Neural progenitor cell (in vitro differentiated cells): ENCODE measurements around the gene ST3GAL6. TPM values are rescaled to one million over a fixed set of nuclear protein-coding genes. Genes with fewer than 3 reads are reported as not detected.
"Not testable (repeated sequence)": the region's sequence is repeated elsewhere in the genome, so short reads cannot be mapped to it uniquely, and the experiment has no call there.

ENCODE experiments used
- DNase-seq: peaks from one replicate; pipeline ENCODE4 v3.0.0-alpha.2; 2016; ENCODE audit warnings: low spot score
- H2AFZ ChIP-seq: fragments of 200-600 bp; sonication (generic); replicated peaks from 2 replicates; pipeline ENCODE4 v1.6.1; 2016; ENCODE audit warnings: antibody characterized with exemption
- H3F3A ChIP-seq: fragments of 200-600 bp; sonication (generic); 2 replicates; pipeline ENCODE4 v1.6.1; 2016; ENCODE audit warnings: antibody characterized with exemption, low read depth
- H3K27ac ChIP-seq: fragments of 200-600 bp; sonication (generic); 2 replicates; pipeline ENCODE4 v1.5.1; 2016; ENCODE audit warnings: mild to moderate bottlenecking
- H3K27me3 ChIP-seq: fragments of 200-600 bp; sonication (generic); 2 replicates; pipeline ENCODE4 v1.6.1; 2016; ENCODE audit warnings: mild to moderate bottlenecking, moderate library complexity
- H3K36me3 ChIP-seq: fragments of 200-600 bp; sonication (generic); 2 replicates; pipeline ENCODE4 v1.5.1; 2016
- H3K4me1 ChIP-seq: fragments of 200-600 bp; sonication (generic); 2 replicates; pipeline ENCODE4 v1.6.1; 2016; ENCODE audit warnings: mixed run types
- H3K4me2 ChIP-seq: fragments of 200-600 bp; sonication (generic); 2 replicates; pipeline ENCODE4 v1.6.1; 2016
- H3K4me3 ChIP-seq: fragments of 200-600 bp; sonication (generic); 2 replicates; pipeline ENCODE4 v1.5.1; 2016
- H3K79me2 ChIP-seq: fragments of 200-600 bp; sonication (generic); 2 replicates; pipeline ENCODE4 v1.6.1; 2016; ENCODE audit warnings: low read depth
- H3K9ac ChIP-seq: fragments of 200-600 bp; sonication (generic); 2 replicates; pipeline ENCODE4 v1.6.1; 2016
- H3K9me3 ChIP-seq: fragments of 200-600 bp; sonication (generic); 2 replicates; pipeline ENCODE4 v1.5.1; 2016; ENCODE audit warnings: low read depth
- H4K20me1 ChIP-seq: fragments of 200-600 bp; sonication (generic); 2 replicates; pipeline ENCODE4 v1.6.1; 2016; ENCODE audit warnings: low read depth
- H3K27ac Mint-ChIP-seq: 3 replicates; pipeline ENCODE4 v1.8.0; 2021; ENCODE audit warnings: mixed read lengths
- H3K27me3 Mint-ChIP-seq: 2 replicates; pipeline ENCODE4 v1.8.0; 2022; ENCODE audit warnings: low read depth, mild to moderate bottlenecking, inconsistent platforms, moderate library complexity, mixed read lengths; ENCODE audit not compliant: insufficient read depth
- H3K36me3 Mint-ChIP-seq: 3 replicates; pipeline ENCODE4 v1.8.0; 2021; ENCODE audit warnings: mixed read lengths
- H3K4me1 Mint-ChIP-seq: 3 replicates; pipeline ENCODE4 v1.8.0; 2021; ENCODE audit warnings: mixed read lengths
- H3K4me3 Mint-ChIP-seq: 3 replicates; pipeline ENCODE4 v1.8.0; 2021; ENCODE audit warnings: mild to moderate bottlenecking, moderate library complexity, mixed read lengths
- H3K9me3 Mint-ChIP-seq: 3 replicates; pipeline ENCODE4 v1.8.0; 2020; ENCODE audit warnings: mixed read lengths
- CTCF ChIP-seq: fragments of 200-600 bp; sonication (generic); IDR thresholded peaks from 2 replicates; pipeline ENCODE4 v1.5.1; 2017; ENCODE audit warnings: antibody characterized with exemption, mild to moderate bottlenecking
- EZH2 ChIP-seq: fragments of 200-600 bp; sonication (generic); IDR thresholded peaks from 2 replicates; pipeline ENCODE4 v1.6.1; 2017; ENCODE audit warnings: antibody characterized with exemption, mild to moderate bottlenecking, moderate library complexity
- EZH2phosphoT487 ChIP-seq: fragments of 200-600 bp; sonication (generic); IDR thresholded peaks from 2 replicates; pipeline ENCODE4 v1.6.1; 2017; ENCODE audit warnings: antibody characterized with exemption
- total RNA-seq: library from RNA; depleted of rRNA; stranded (reverse); fragments of >200 nt; gene quantifications from 2 replicates; pipeline ENCODE4 v1.2.3, GENCODE V29; 2015; ENCODE audit warnings: low replicate concordance

Gene ST3GAL6
- total RNA-seq, 1 donor from 2014 or later = 18.6 TPM

GRCh38 chr3:98827221-98827920 lies 64.2 kb downstream of the ST3GAL6 start:
- Histone ChIP-seq H3K4me2 (no peak overlapping the region), H3K9ac (no peak overlapping the region), H3K79me2 (no peaks in the 10 kb centered on the region), H3K27me3 (no peaks in the 10 kb centered on the region), H2AFZ (no peak overlapping the region), H3F3A (no peaks in the 10 kb centered on the region), H3K4me3 (no peak overlapping the region), H3K9me3 (peaks cover 11% of the 10 kb centered on the region), H3K27ac (no peak overlapping the region), H3K4me1 (no peaks in the 10 kb centered on the region), H4K20me1 (no peaks in the 10 kb centered on the region), H3K36me3 (peaks cover 8% of the 10 kb centered on the region)
- no peak for TF ChIP-seq CTCF
- TF ChIP-seq EZH2phosphoT487 = no peak
- no peak for TF ChIP-seq EZH2
- Mint-ChIP-seq H3K4me3 (no peak overlapping the region), H3K4me1 (no peaks in the 10 kb centered on the region), H3K27me3 (no peaks in the 10 kb centered on the region), H3K27ac (no peak overlapping the region), H3K9me3 (peaks cover 24% of the 10 kb centered on the region), H3K36me3 (peaks cover 21% of the 10 kb centered on the region)
- no peak for DNase-seq

GRCh38 chr3:98829246-98829832 lies 66.2 kb downstream of the ST3GAL6 start:
- Mint-ChIP-seq H3K27ac (no peak overlapping the region), H3K9me3 (peaks cover 35% of the 10 kb centered on the region), H3K4me1 (no peaks in the 10 kb centered on the region), H3K27me3 (no peaks in the 10 kb centered on the region), H3K4me3 (no peak overlapping the region), H3K36me3 (peaks cover 30% of the 10 kb centered on the region)
- no peak overlapping the region for H3K4me3 ChIP-seq
- no peak overlapping the region for H2AFZ ChIP-seq
- no peak for DNase-seq
- no peaks in the 10 kb centered on the region for H3K79me2 ChIP-seq
- TF ChIP-seq EZH2phosphoT487 (no peak), CTCF (no peak), EZH2 (no peak)
- no peak overlapping the region for H3K4me2 ChIP-seq
- H3K27ac ChIP-seq = no peak overlapping the region
- no peak overlapping the region for H3K9ac ChIP-seq
- no peaks in the 10 kb centered on the region for H3F3A ChIP-seq
- H3K36me3 ChIP-seq = peaks cover 8% of the 10 kb centered on the region
- peaks cover 21% of the 10 kb centered on the region for H3K9me3 ChIP-seq
- no peaks in the 10 kb centered on the region for H4K20me1 ChIP-seq
- H3K27me3 ChIP-seq = no peaks in the 10 kb centered on the region
- no peaks in the 10 kb centered on the region for H3K4me1 ChIP-seq

- H3K27me3 ChIP-seq, H2AFZ ChIP-seq, H3K9ac ChIP-seq, H3K36me3 ChIP-seq, H3F3A ChIP-seq, H3K79me2 ChIP-seq, H3K27me3 Mint-ChIP-seq, H3K4me1 ChIP-seq, H3K4me1 Mint-ChIP-seq, H4K20me1 ChIP-seq, H3K4me3 Mint-ChIP-seq, DNase-seq, H3K27ac ChIP-seq, H3K4me2 ChIP-seq, H3K27ac Mint-ChIP-seq, H3K4me3 ChIP-seq: not testable (repeated sequence)
- peaks cover 35% of the 10 kb centered on the region for H3K9me3 Mint-ChIP-seq
- H3K36me3 Mint-ChIP-seq = peaks cover 30% of the 10 kb centered on the region
- H3K9me3 ChIP-seq = peaks cover 21% of the 10 kb centered on the region
Observed at GRCh38 chr3:98831060-98831459, 67.9 kb downstream of the ST3GAL6 start.

- H3K4me3 Mint-ChIP-seq = no peak overlapping the region
- Histone ChIP-seq H3K4me3 (no peak overlapping the region), H3K79me2 (no peaks in the 10 kb centered on the region), H3K9ac (no peak overlapping the region), H3K27me3 (no peaks in the 10 kb centered on the region), H4K20me1 (no peaks in the 10 kb centered on the region), H3K27ac (no peak overlapping the region), H3K9me3 (no peaks in the 10 kb centered on the region), H3K4me1 (no peaks in the 10 kb centered on the region), H2AFZ (no peak overlapping the region), H3F3A (no peaks in the 10 kb centered on the region), H3K36me3 (peaks cover 11% of the 10 kb centered on the region), H3K4me2 (no peak overlapping the region)
- TF ChIP-seq EZH2 (no peak), EZH2phosphoT487 (no peak), CTCF (no peak)
- peaks cover 15% of the 10 kb centered on the region for H3K9me3 Mint-ChIP-seq
- H3K4me1 Mint-ChIP-seq = no peaks in the 10 kb centered on the region
- no peak overlapping the region for H3K27ac Mint-ChIP-seq
- peaks cover 28% of the 10 kb centered on the region for H3K36me3 Mint-ChIP-seq
- DNase-seq = no peak
- no peaks in the 10 kb centered on the region for H3K27me3 Mint-ChIP-seq
Observed at GRCh38 chr3:98839846-98840245, 76.7 kb downstream of the ST3GAL6 start.
